Activated T-cell treated with anti-CD3 and anti-CD28 coated beads, Interleukin-2, amount 50 U/mL, for 24 hours (primary cell): ENCODE measurements around the gene STRN4.

Experiments used
- DNase-seq: peaks from one replicate; pipeline ENCODE4 v3.0.0-alpha.2; 2020
- H3K27ac Mint-ChIP-seq: 2 replicates; pipeline ENCODE4 v1.8.0; 2020; ENCODE audit warnings: mild to moderate bottlenecking, mixed read lengths
- H3K27me3 Mint-ChIP-seq: 2 replicates; pipeline ENCODE4 v1.8.0; 2020; ENCODE audit warnings: mixed read lengths
- H3K36me3 Mint-ChIP-seq: 2 replicates; pipeline ENCODE4 v1.8.0; 2020; ENCODE audit warnings: low read depth, mixed read lengths
- H3K4me1 Mint-ChIP-seq: 2 replicates; pipeline ENCODE4 v1.8.0; 2020; ENCODE audit warnings: low read depth, mixed read lengths
- H3K4me3 Mint-ChIP-seq: 2 replicates; pipeline ENCODE4 v1.8.0; 2020; ENCODE audit warnings: mild to moderate bottlenecking, moderate library complexity, mixed read lengths
- H3K9me3 Mint-ChIP-seq: 2 replicates; pipeline ENCODE4 v1.8.0; 2020; ENCODE audit warnings: mixed read lengths

STRN4 gene

GRCh38 chr19:46678110-46678732 is 68.0 kb downstream of the STRN4 start:
- H3K27ac Mint-ChIP-seq = peak overlapping the region; percentile 81
- H3K4me1 Mint-ChIP-seq = peaks cover 7% of the 10 kb centered on the region
- peak; percentile 75 for DNase-seq
- H3K4me3 Mint-ChIP-seq = no peak overlapping the region
- H3K9me3 Mint-ChIP-seq = no peaks in the 10 kb centered on the region
- no peaks in the 10 kb centered on the region for H3K27me3 Mint-ChIP-seq
- H3K36me3 Mint-ChIP-seq = peaks cover 86% of the 10 kb centered on the region

- no peak overlapping the region for H3K4me3 Mint-ChIP-seq
- peaks cover 2% of the 10 kb centered on the region for H3K9me3 Mint-ChIP-seq
- no peaks in the 10 kb centered on the region for H3K27me3 Mint-ChIP-seq
- H3K4me1 Mint-ChIP-seq = peaks cover 7% of the 10 kb centered on the region
- H3K36me3 Mint-ChIP-seq = peaks cover 72% of the 10 kb centered on the region
- DNase-seq = no peak
- no peak overlapping the region for H3K27ac Mint-ChIP-seq
These were observed 71.7 kb downstream of the STRN4 start for GRCh38 chr19:46674416-46675178.

- H3K36me3 Mint-ChIP-seq = peaks cover 38% of the 10 kb centered on the region
- H3K27me3 Mint-ChIP-seq = no peaks in the 10 kb centered on the region
- peak overlapping the region; percentile 33 for H3K27ac Mint-ChIP-seq
- peaks cover 2% of the 10 kb centered on the region for H3K9me3 Mint-ChIP-seq
- no peaks in the 10 kb centered on the region for H3K4me1 Mint-ChIP-seq
- no peak overlapping the region for H3K4me3 Mint-ChIP-seq
- DNase-seq = no peak
These were observed 75.4 kb downstream of the STRN4 start for GRCh38 chr19:46670813-46671212.
